ENCODE measurements around the gene SPRR2B.
"Not testable (repeated sequence)": the region's sequence is repeated elsewhere in the genome, so short reads cannot be mapped to it uniquely, and the experiment has no call there.

The SPRR2B gene

GRCh38 chr1:153071511-153071910 is at the start of gene SPRR2B:
Gene SPRR2B, minus strand, starts transcription at chr1:153071611. Its CDS starts 772 bp downstream, at chr1:153070839.
- in situ Hi-C loops (cut with MboI; ENCODE audit: low sequenced_read_pairs) = no loop called here

GRCh38 chr1:153120945-153121344 is 49.5 kb upstream of the SPRR2B start:
- in situ Hi-C loops (cut with MboI; ENCODE audit: low sequenced_read_pairs) = no loop called here

GRCh38 chr1:153119491-153119971 is 48.1 kb upstream of the SPRR2B start:
- in situ Hi-C loops (cut with MboI; ENCODE audit: low sequenced_read_pairs) = no loop called here

GRCh38 chr1:153115264-153115663 is 43.9 kb upstream of the SPRR2B start:
- in situ Hi-C loops (cut with MboI; ENCODE audit: low sequenced_read_pairs) = not testable (repeated sequence)

- in situ Hi-C loops (cut with MboI; ENCODE audit: low sequenced_read_pairs) = no loop called here
These were observed 42.0 kb upstream of the SPRR2B start, which contains the start of gene SPRR2F for GRCh38 chr1:153113416-153113815. Gene SPRR2F, minus strand, starts transcription at chr1:153113516. Its CDS starts 783 bp downstream, at chr1:153112733.

- in situ Hi-C loops (cut with MboI; ENCODE audit: low sequenced_read_pairs) = not testable (repeated sequence)
These were observed 41.0 kb upstream of the SPRR2B start for GRCh38 chr1:153112454-153112853.

GRCh38 chr1:153100245-153100644 is 28.8 kb upstream of the SPRR2B start:
- in situ Hi-C loops (cut with MboI; ENCODE audit: low sequenced_read_pairs) = no loop called here

- in situ Hi-C loops (cut with MboI; ENCODE audit: low sequenced_read_pairs) = no loop called here
These were observed 28.1 kb upstream of the SPRR2B start for GRCh38 chr1:153099461-153100045.

- in situ Hi-C loops (cut with MboI; ENCODE audit: low sequenced_read_pairs) = no loop called here
These were observed 24.4 kb upstream of the SPRR2B start for GRCh38 chr1:153095764-153096163.

GRCh38 chr1:153094426-153094825 is 23.0 kb upstream of the SPRR2B start, which contains the start of gene SPRR2E:
Gene SPRR2E, minus strand, starts transcription at chr1:153094526. Its CDS starts 775 bp downstream, at chr1:153093751.
- in situ Hi-C loops (cut with MboI; ENCODE audit: low sequenced_read_pairs) = no loop called here

- in situ Hi-C loops (cut with MboI; ENCODE audit: low sequenced_read_pairs) = no loop called here
These were observed 16.2 kb upstream of the SPRR2B start for GRCh38 chr1:153087652-153088051.

- in situ Hi-C loops (cut with MboI; ENCODE audit: low sequenced_read_pairs) = no loop called here
These were observed 10.3 kb upstream of the SPRR2B start for GRCh38 chr1:153081736-153082135.

- in situ Hi-C loops (cut with MboI; ENCODE audit: low sequenced_read_pairs) = no loop called here
These were observed 1.7 kb upstream of the SPRR2B start for GRCh38 chr1:153072806-153073726.

- in situ Hi-C loops (cut with MboI; ENCODE audit: low sequenced_read_pairs) = no loop called here
These were observed 1.2 kb downstream of the SPRR2B start for GRCh38 chr1:153070243-153070642.

- in situ Hi-C loops (cut with MboI; ENCODE audit: low sequenced_read_pairs) = no loop called here
These were observed 12.3 kb downstream of the SPRR2B start for GRCh38 chr1:153058826-153059784.

- in situ Hi-C loops (cut with MboI; ENCODE audit: low sequenced_read_pairs) = no loop called here
These were observed 13.3 kb downstream of the SPRR2B start for GRCh38 chr1:153058154-153058553.

GRCh38 chr1:153057375-153057774 is 14.0 kb downstream of the SPRR2B start, which contains the start of gene SPRR2A:
Gene SPRR2A, minus strand, starts transcription at chr1:153057512. Its CDS starts 777 bp downstream, at chr1:153056735.
- in situ Hi-C loops (cut with MboI; ENCODE audit: low sequenced_read_pairs) = no loop called here

- in situ Hi-C loops (cut with MboI; ENCODE audit: low sequenced_read_pairs) = not testable (repeated sequence)
These were observed 15.3 kb downstream of the SPRR2B start for GRCh38 chr1:153056111-153056510.

- in situ Hi-C loops (cut with MboI; ENCODE audit: low sequenced_read_pairs) = no loop called here
These were observed 22.2 kb downstream of the SPRR2B start for GRCh38 chr1:153049211-153049610.

GRCh38 chr1:153040950-153041631 is 30.3 kb downstream of the SPRR2B start, which contains the start of gene SPRR2D:
Gene SPRR2D, minus strand, starts transcription at chr1:153041120. Its CDS starts 774 bp downstream, at chr1:153040346.
- in situ Hi-C loops (cut with MboI; ENCODE audit: low sequenced_read_pairs) = no loop called here
